GM10266 (cell line): ENCODE results near the gene FLYWCH1.

Source experiments
- DNase-seq: peaks from one replicate; pipeline ENCODE4 v3.0.0; 2012; ENCODE audit errors: extremely low spot score
- TF ChIP-seq, protein P1 (sequence below): IDR thresholded peaks from 2 replicates; pipeline ENCODE4 v1.5.1; 2012; ENCODE audit warnings: mild to moderate bottlenecking, low read depth; ENCODE audit not compliant: control insufficient read depth, insufficient read depth; ENCODE audit errors: missing control alignments

The FLYWCH1 gene

DNA sequence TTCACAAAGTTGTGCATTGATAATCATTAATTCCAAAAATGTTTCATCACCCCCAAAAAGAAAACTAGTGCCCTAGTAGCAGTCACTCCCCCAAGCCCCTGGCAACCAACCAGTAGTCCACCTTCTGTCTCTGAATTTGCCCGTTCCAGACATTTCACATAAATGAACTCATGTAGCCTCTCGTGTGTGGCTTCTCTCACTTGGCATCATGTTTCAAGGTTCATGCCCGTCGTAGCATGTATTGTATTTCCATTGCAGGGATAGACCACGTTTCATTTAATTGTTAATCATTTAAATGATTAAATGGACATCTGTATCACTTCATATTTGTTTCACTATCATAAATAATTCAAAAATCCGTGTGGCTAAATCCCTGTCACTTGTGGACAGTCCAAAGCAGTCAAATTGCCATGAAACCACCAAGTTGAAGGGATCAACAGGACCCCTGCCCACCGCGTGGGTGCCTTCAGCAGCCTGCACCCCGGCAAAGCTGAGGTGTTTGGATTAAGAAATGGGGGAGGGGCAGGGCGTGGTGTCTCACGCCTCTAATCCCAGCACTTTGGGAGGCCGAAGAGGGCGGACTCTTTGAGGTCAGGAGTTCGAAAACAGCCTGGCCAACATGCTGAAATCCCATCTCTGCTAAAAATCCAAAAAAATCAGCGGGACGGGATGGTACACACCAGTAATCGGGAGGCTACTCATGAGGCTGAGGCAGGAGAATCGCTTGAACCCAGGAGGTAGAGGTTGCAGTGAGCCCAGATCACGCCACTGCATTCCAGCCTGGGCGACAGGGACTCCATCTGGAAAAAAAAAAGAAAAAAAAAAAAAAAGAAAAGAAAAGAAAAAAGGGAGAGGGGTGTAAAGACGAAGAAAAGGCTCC is 37.5 kb upstream of the FLYWCH1 start:
- no peak for DNase-seq
- TF ChIP-seq, protein P1, sequence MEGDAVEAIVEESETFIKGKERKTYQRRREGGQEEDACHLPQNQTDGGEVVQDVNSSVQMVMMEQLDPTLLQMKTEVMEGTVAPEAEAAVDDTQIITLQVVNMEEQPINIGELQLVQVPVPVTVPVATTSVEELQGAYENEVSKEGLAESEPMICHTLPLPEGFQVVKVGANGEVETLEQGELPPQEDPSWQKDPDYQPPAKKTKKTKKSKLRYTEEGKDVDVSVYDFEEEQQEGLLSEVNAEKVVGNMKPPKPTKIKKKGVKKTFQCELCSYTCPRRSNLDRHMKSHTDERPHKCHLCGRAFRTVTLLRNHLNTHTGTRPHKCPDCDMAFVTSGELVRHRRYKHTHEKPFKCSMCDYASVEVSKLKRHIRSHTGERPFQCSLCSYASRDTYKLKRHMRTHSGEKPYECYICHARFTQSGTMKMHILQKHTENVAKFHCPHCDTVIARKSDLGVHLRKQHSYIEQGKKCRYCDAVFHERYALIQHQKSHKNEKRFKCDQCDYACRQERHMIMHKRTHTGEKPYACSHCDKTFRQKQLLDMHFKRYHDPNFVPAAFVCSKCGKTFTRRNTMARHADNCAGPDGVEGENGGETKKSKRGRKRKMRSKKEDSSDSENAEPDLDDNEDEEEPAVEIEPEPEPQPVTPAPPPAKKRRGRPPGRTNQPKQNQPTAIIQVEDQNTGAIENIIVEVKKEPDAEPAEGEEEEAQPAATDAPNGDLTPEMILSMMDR, result no peak

DNA sequence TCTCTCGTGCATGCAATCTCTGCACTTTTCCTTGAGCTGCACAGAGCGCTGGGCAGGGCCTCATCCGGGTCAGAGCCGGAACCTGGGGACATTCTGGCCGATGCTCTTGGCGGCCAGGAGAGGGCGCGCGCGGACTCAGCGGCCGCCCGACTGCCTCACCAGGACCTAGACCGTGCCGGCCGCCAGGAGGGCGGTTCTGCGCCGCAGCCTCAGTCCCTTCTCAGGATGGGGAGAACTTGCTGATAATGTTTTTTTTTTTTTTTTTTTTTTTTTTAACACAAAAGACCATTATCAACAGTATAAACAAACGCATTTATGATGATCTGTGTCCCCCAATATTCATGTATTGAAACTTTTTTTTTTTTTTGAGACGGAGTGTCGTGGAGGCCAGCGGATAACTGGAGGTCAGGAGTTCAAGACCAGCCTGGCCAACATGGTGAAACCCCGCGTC is 36.8 kb upstream of the FLYWCH1 start:
- TF ChIP-seq, protein P1, result peak; percentile 93
- peak; percentile 81 for DNase-seq

DNA sequence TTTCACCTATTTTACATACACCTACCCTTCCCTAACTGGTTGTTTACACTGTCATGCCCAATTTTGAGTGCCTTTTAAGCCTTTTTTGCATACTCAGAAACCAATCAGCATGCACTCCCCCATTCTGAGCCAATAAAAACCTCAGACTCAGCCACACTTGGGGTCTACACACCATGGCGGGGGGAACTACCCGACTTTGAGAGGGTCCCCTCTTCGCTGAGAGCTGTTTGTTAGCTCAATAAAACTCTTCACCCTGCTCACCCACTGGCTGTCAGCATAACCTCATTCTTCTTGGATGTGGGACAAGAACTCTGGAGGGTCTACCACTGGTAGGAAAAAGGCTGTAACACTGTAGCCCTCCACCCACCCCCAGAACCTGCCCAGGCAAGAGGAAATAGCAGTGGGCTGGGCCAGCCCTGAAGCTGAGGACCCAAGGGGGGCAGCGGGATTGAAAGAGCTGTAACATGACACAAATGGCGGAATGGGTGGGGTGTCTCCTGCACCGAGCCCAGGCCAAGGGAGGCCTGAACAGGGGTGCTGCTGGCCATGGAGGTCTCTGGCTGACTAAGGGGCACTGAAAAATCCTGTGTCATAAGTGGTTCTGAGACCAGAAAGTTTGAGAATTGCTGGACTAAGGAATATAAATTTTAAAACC is 31.8 kb upstream of the FLYWCH1 start:
- TF ChIP-seq, protein P1, result no peak
- no peak for DNase-seq

DNA sequence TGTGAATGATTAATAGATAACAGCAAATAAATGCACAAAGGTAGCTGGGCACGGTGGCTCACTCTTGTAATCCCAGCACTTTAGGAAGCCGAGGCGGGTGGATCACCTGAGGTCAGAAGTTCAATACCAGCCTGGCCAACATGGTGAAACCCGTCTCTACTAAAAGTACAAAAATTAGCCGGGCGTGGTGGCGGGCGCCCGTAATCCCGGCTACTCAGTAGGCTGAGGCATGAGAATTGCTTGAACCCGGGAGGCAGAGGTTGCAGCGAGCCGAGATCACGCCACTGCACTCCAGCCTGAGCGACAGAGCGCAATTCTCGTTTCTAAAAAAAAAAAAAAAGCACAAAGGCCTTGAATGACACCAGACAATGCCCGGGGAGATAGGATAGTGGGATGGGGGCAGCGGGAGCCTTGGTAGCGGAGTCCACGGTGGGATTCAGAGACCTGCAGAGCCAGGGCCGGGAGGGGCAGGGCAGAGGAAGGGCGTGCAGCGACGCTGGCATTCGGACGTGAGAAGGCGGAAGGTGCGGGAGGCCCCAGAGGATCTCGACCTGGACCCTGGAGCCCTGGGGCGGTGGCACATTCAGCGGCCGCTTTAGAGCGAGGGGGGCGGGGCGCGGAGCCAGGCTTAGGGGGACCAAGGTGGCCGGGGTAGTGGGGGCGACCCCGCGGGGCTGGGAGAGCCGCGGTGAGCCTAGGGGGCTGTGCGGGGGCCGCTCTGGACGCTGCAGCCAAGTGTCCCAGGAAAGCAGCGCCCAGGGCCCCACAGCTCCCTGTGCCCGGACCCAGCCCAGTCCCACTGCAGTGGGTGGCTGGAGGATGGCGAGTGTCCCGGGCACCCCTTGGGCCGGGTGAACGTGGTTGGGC is 29.7 kb upstream of the FLYWCH1 start:
- TF ChIP-seq, protein P1, result no peak
- DNase-seq, result no peak

DNA sequence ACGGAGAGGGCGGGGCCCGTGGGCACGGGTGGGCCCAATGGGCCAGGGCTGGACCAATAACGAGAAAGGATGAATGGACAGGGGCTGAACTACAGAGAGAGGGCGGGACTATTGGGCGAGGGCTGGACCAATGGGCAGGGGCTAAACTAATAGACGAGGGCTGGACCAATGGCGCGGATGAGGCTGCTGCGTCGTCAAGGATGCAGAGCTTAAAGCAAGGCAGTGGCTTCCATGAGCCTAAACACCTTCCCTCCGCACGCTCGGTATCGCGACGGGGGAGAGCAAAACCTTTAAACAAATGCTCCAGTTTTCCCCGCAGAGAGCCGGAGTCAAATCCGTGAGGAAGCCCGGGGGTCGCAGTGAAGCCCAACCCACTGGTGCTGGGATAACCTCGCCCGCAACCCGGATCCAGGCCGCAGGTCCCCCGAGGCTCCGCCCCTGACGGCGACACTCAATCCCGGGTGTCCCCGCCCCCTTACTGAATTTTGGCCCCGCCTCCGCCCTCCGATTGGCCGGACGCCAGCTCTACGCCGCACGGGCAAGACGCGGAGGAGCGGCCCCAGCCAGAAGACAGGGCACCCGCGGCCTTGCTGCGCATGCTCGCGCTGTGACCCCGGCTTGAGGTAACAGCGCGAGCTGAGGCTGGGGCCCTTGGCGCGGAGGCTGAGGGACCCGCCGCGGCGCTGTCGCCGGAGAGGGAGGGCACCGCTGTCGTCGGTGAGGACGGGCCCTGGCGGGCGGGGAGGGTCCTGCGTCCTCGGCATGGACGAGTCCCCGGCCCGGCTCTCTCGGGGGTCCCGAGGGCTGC is 28.9 kb upstream of the FLYWCH1 start, which contains the start of gene FLYWCH2:
Gene FLYWCH2, plus strand, starts transcription at position 566 of the 808 bp plus-strand sequence. CDS start 13,235 bp downstream, outside the sequence.
- DNase-seq, result peak; percentile 97
- TF ChIP-seq, protein P1, result no peak

DNA sequence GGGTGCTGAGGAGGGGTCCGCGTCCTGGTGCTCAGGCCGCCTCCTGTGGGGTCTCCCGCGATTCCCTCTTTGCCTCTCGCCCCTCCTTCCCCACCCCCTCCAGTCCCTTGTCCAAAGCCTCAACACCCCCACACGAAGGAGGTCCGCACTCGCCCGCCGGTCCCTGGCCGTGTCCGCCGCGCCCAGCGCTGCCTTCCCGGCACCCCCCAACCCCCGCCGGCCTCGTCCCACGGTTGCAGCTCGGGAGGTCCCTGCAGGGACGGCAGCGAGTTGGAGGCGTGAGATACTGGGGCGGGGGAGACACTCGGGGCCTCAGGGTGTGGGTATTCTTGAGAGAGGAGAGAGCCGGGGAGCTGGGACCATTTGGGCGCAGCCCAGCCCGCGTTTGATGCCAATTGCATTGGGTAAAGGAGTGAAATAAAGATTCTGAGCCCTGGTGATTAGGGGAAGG is 28.2 kb upstream of the FLYWCH1 start:
- TF ChIP-seq, protein P1, result no peak
- no peak for DNase-seq
